Brain microvascular endothelial cell (primary cell): ENCODE results near the gene ENTPD6.

Experiments
- DNase-seq: peaks from one replicate; pipeline ENCODE4 v3.0.0-alpha.2; 2020
- H3K27ac ChIP-seq: fragments of 250-450 bp; sonication (Bioruptor Pico); 2 replicates; pipeline ENCODE4 v1.5.1; 2020; ENCODE audit warnings: mild to moderate bottlenecking, moderate library complexity
- H3K27me3 ChIP-seq: fragments of 250-450 bp; sonication (Bioruptor Pico); replicated peaks from 2 replicates; pipeline ENCODE4 v1.5.1; 2020; ENCODE audit warnings: mild to moderate bottlenecking
- H3K36me3 ChIP-seq: fragments of 250-450 bp; sonication (Bioruptor Pico); replicated peaks from 2 replicates; pipeline ENCODE4 v1.5.1; 2020; ENCODE audit warnings: mild to moderate bottlenecking
- H3K4me3 ChIP-seq: 2 replicates; pipeline ENCODE4 v1.5.1; 2011; ENCODE audit warnings: low read depth, mild to moderate bottlenecking, control low read depth, low read length, moderate library complexity
- in situ Hi-C: cut with HindIII; loops from 2 replicates; pipeline ENCODE4 v1.10.0; 2017; ENCODE audit warnings: low sequenced_read_pairs, low pct_ligation_motif_present
- TF ChIP-seq, protein P1 (sequence below): IDR thresholded peaks from 2 replicates; pipeline ENCODE4 v1.5.1; 2011; ENCODE audit warnings: low read depth, mild to moderate bottlenecking, moderate library complexity, low read length, control low read depth, inconsistent platforms; ENCODE audit errors: missing control alignments

ENTPD6 gene

GRCh38 chr20:25197183-25197869 is 1.8 kb downstream of the ENTPD6 start:
- Histone ChIP-seq H3K36me3 (no peaks in the 10 kb centered on the region), H3K27me3 (no peaks in the 10 kb centered on the region), H3K4me3 (peak overlapping the region; percentile 86), H3K27ac (no peak overlapping the region)
- TF ChIP-seq, protein P1, sequence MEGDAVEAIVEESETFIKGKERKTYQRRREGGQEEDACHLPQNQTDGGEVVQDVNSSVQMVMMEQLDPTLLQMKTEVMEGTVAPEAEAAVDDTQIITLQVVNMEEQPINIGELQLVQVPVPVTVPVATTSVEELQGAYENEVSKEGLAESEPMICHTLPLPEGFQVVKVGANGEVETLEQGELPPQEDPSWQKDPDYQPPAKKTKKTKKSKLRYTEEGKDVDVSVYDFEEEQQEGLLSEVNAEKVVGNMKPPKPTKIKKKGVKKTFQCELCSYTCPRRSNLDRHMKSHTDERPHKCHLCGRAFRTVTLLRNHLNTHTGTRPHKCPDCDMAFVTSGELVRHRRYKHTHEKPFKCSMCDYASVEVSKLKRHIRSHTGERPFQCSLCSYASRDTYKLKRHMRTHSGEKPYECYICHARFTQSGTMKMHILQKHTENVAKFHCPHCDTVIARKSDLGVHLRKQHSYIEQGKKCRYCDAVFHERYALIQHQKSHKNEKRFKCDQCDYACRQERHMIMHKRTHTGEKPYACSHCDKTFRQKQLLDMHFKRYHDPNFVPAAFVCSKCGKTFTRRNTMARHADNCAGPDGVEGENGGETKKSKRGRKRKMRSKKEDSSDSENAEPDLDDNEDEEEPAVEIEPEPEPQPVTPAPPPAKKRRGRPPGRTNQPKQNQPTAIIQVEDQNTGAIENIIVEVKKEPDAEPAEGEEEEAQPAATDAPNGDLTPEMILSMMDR: no peak
- in situ Hi-C loops: no loop called here
- DNase-seq: no peak

DNA sequence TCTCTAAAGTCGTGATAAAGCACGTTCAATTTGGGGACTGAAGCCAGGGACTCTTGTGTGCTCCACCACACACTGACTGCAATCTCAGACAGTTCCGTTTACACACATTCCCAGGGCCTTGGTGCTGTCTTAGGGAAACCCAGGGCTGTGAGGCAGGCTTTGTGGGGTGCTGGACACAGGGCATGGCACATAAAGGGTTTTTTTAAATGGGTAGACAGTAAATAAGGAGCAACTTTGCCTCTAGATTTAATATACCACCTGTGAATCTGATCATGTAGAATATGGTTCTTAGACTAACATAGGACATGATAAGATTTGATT is 2.3 kb downstream of the ENTPD6 start:
- DNase-seq: no peak
- TF ChIP-seq, protein P1: no peak

GRCh38 chr20:25198663-25199383 is 3.3 kb downstream of the ENTPD6 start:
- in situ Hi-C loops: no loop called here
- no peaks in the 10 kb centered on the region for H3K27me3 ChIP-seq
- no peak overlapping the region for H3K4me3 ChIP-seq
- no peak overlapping the region for H3K27ac ChIP-seq
- TF ChIP-seq, protein P1: no peak
- no peak for DNase-seq
- H3K36me3 ChIP-seq: no peaks in the 10 kb centered on the region

More for the DNA sequence above, 2.3 kb downstream of the ENTPD6 start:
- H3K27ac ChIP-seq: no peak overlapping the region
- no peaks in the 10 kb centered on the region for H3K36me3 ChIP-seq
- no peaks in the 10 kb centered on the region for H3K27me3 ChIP-seq
- in situ Hi-C loops: no loop called here
- no peak overlapping the region for H3K4me3 ChIP-seq

- Histone ChIP-seq H3K27me3 (no peaks in the 10 kb centered on the region), H3K27ac (no peak overlapping the region), H3K36me3 (no peaks in the 10 kb centered on the region), H3K4me3 (no peak overlapping the region)
- no peak for DNase-seq
- TF ChIP-seq, protein P1: no peak
- in situ Hi-C loops: no loop called here
Measured at GRCh38 chr20:25199473-25200260, 4.2 kb downstream of the ENTPD6 start.

GRCh38 chr20:25203089-25203488 is 7.6 kb downstream of the ENTPD6 start:
- in situ Hi-C loops: no loop called here
- no peak for DNase-seq
- Histone ChIP-seq H3K4me3 (no peak overlapping the region), H3K27me3 (no peaks in the 10 kb centered on the region), H3K36me3 (no peaks in the 10 kb centered on the region), H3K27ac (no peak overlapping the region)
- TF ChIP-seq, protein P1: no peak
